Daoy (cell line): Measurements from ENCODE around the gene DDO. TPM values are rescaled to one million over a fixed set of nuclear protein-coding genes. Genes with fewer than 3 reads are reported as not detected.
"Not testable (repeated sequence)": the region's sequence is repeated elsewhere in the genome, so short reads cannot be mapped to it uniquely, and the experiment has no call there.

ENCODE experiments used
- DNase-seq: peaks from one replicate; pipeline ENCODE4 v3.0.0-alpha.2; 2015; ENCODE audit warnings: low read depth
- total RNA-seq: library from RNA; depleted of rRNA; stranded (reverse); fragments of >200 nt; shearing (Covaris generic); gene quantifications from 2 replicates; pipeline ENCODE4 v1.2.3, GENCODE V29; 2014

Gene DDO
- total RNA-seq, 1 experiment from 2014 or later: 1.9 TPM

DNA sequence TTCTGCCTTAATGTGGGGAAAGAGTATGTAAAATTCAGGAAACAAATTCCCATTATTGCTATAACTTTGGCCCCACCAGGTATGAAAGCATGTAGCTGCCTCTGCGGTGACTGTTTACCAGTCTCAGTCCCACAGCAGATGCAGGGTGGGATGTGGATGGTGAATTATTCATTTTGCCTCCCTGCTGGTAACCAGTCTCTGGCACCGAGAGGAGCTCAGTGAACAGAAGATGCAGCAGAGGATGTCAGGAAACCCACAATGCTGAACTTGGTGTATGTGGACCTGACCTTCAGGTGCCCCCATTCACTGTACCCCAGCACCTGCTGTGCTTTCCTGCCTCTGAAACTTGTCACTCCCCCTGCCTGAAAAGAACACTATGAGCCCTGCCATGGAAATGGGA is 48.4 kb downstream of the DDO start:
- no peak for DNase-seq

DNA sequence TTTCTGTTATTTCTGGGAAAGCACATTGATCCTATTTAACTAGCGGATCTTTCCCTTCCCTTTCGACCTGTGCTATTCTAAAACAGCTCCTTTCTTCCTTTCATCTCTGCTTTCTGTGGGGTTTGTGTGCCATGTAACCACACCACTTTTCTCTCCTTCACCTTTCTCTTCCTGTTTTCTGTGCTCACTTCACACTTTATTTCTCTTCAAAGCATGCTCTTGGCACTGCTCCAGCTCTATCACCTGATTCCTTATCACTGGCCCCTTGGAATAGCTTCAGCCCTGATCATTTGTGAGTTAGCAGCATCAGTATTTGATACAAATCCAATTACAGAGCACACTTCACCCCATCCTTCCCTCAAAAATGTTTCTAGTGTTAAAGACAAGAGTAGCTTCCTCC is 49.1 kb downstream of the DDO start:
- DNase-seq: no peak

GRCh38 chr6:110364364-110365105 is 50.8 kb downstream of the DDO start:
- DNase-seq: no peak

GRCh38 chr6:110363748-110364147 is 51.6 kb downstream of the DDO start:
- DNase-seq: no peak

GRCh38 chr6:110360676-110361075 is 54.7 kb downstream of the DDO start:
- DNase-seq: no peak

GRCh38 chr6:110359556-110359955 is 55.8 kb downstream of the DDO start:
- no peak for DNase-seq

GRCh38 chr6:110358553-110359160 is 56.7 kb downstream of the DDO start:
- DNase-seq: no peak

GRCh38 chr6:110357664-110358552 is 57.5 kb downstream of the DDO start, which contains the start of gene METTL24:
METTL24 (minus strand) TSS chr6:110358349; CDS start chr6:110358272, 77 bp downstream.
- DNase-seq: peak; percentile 24

DNA sequence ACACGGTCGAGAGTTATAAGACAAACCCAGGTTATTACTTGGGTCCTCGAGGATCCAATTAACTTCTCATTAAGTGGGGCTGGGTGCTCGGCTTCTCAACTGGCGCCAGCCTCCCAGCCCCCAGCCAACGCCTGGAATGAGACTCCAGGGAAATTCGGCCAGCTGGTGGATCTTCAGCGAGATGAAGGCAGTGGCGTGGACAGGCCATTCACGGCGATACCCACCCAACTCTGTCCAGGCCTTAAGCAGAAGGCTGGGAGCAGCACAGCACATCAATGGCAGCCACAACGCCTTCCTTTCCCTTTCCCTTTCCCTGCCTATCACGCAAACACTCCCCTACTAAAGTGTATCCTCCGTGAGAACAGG is 58.1 kb downstream of the DDO start:
- no peak for DNase-seq

- DNase-seq: no peak
These were observed 58.6 kb downstream of the DDO start for GRCh38 chr6:110356778-110357177.

DNA sequence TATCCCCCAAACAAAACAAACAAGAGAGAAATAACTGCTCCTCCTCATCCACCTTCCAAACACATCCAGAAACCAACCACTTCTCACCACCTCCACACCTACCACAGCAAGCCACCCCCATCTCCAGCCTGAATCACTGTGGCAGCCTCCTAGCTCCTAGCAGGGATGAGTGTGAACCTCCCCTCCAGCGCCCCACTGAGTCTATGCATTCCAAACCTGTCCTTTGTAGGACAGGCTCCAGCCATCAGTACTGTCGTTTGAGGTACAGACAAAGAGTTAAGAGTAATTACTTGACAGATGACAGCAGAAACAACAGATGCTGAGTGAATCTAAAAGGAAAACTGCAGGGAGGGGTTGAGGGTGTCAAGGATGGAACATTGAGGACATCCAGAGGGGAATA is 59.6 kb downstream of the DDO start:
- no peak for DNase-seq

DNA sequence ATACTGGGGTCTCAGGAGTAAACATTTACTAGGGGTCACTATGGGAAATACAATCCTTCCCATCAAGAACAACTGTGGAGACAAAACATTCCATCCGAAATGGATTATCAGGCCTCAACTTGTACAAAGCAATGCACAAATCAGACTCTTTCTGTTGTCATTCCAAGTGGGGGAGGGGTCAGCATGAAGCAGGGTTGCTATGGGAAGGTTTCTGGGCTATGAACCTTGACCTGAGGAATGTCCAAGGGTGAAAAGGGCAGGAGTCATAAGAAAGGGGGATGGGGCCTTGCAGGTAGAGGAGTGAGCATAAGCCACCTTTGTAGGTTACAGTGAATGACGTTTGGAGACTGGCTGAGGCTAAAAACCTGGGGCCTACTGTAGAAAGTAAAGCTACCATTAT is 60.4 kb downstream of the DDO start:
- DNase-seq: no peak

DNA sequence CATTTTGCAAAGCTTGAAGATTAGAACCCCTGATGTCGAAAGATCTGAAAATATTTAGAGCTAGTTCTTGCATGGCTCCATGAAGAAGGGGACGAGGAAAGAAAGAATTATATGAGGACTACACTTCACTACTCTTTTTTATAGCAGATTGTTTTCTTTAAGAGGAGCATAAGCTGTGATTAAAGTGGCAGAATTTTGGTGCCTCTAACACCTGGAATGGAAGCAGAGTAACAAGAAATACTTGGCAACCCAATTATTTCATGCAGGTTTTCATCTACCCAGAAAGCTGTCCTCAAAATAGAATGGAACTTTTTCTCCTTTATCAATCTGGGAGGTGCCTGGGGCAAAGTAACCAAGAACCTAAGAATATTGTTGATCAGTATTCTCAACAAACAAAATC is 61.2 kb downstream of the DDO start:
- DNase-seq: no peak

- no peak for DNase-seq
These were observed 61.8 kb downstream of the DDO start for GRCh38 chr6:110353457-110354001.

GRCh38 chr6:110352563-110353262 is 62.7 kb downstream of the DDO start:
- DNase-seq: no peak

DNA sequence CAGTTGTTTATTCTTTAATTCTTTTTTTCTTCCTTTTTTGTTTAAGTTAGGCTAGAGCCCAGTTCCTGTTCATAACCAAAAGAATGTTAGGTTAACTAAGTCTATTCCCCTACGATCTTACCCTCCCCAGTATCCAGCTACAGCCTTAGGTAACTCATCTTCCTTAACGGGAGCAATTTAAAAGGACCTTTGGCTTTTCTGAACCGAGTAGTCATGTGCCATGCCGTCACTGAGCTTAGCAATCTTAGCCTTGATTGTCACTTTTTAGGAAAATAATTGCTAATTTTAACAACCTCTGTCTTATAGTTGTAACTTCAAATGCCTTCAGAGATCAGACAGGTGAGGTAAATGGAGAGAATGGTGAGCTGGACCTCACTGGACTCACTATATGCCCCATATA is 63.4 kb downstream of the DDO start:
- no peak for DNase-seq

GRCh38 chr6:110351546-110351945 is 63.8 kb downstream of the DDO start:
- DNase-seq: no peak

DNA sequence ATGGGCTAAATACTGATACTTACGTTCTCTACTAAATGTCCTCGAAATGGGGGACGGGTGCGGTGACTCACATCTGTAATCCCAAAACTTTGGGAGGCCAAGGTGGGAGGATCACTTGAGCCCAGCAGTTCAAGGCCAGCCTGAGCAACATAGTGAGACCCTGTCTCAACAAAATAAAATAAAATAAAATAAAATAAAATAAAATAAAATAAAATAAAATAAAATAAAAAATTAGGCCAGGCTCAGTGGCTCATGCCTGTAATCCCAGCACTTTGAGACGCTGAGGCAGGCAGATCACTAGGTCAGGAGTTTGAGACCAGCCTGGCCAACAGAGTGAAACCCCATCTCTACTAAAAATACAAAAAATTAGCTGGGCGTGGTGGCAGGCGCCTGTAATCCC is 64.8 kb downstream of the DDO start:
- DNase-seq: not testable (repeated sequence)

GRCh38 chr6:110348961-110349690 is 66.2 kb downstream of the DDO start:
- DNase-seq: no peak

- DNase-seq: no peak
These were observed 70.3 kb downstream of the DDO start for GRCh38 chr6:110345025-110345424.

GRCh38 chr6:110342759-110343158 is 72.6 kb downstream of the DDO start:
- no peak for DNase-seq
